WTC11 (cell line): ENCODE results near the gene CDK2AP2. TPM values are rescaled to one million over a fixed set of nuclear protein-coding genes. Genes with fewer than 3 reads are reported as not detected.

Source experiments
- ATAC-seq: fragments of 200-7000 bp; cut with Tn5 transposase; 2 replicates; pipeline ENCODE4 v1.10.0; 2021; ENCODE audit warnings: mild to moderate bottlenecking, moderate library complexity
- CTCF ChIA-PET: fragments of 300-600 bp; sonication (Branson Sonifier 250); formaldehyde crosslinking; loops from one replicate; lab custom pipeline; 2021; ENCODE audit warnings: antibody characterized with exemption; lab: Charles Lee
- POLR2A ChIA-PET: fragments of 350-600 bp; sonication (Branson Sonifier 250); formaldehyde crosslinking; loops from one replicate; lab custom pipeline; 2021; ENCODE audit warnings: antibody characterized with exemption; lab: Charles Lee
- DNase-seq: peaks from one replicate; pipeline ENCODE4 v3.0.0; 2021; ENCODE audit warnings: low spot score
- H3K27ac Mint-ChIP-seq: 2 replicates; pipeline ENCODE4 v1.8.0; 2021; ENCODE audit warnings: mixed read lengths
- H3K27me3 Mint-ChIP-seq: 2 replicates; pipeline ENCODE4 v1.8.0; 2021; ENCODE audit warnings: low read depth, mild to moderate bottlenecking, moderate library complexity, mixed read lengths
- H3K36me3 Mint-ChIP-seq: 2 replicates; pipeline ENCODE4 v1.8.0; 2021; ENCODE audit warnings: mixed read lengths
- H3K4me1 Mint-ChIP-seq: 2 replicates; pipeline ENCODE4 v1.8.0; 2022; ENCODE audit warnings: mixed read lengths
- H3K4me3 Mint-ChIP-seq: 2 replicates; pipeline ENCODE4 v1.8.0; 2021; ENCODE audit warnings: mild to moderate bottlenecking, moderate library complexity, mixed read lengths
- H3K9me3 Mint-ChIP-seq: 2 replicates; pipeline ENCODE4 v1.8.0; 2021; ENCODE audit warnings: mixed read lengths
- AFF4 ChIP-seq: sonication (generic); formaldehyde crosslinking; IDR thresholded peaks from 2 replicates; pipeline ENCODE4 v1.8.1; 2023; ENCODE audit warnings: mild to moderate bottlenecking, missing genetic modification reagents, borderline replicate concordance
- AR ChIP-seq: fragments of 250-450 bp; sonication (Bioruptor Pico); IDR thresholded peaks from 2 replicates; pipeline ENCODE4 v1.9.0; 2021; ENCODE audit warnings: mild to moderate bottlenecking
- EMX1 ChIP-seq: fragments of 250-450 bp; sonication (Bioruptor Pico); IDR thresholded peaks from 2 replicates; pipeline ENCODE4 v1.8.0; 2021; ENCODE audit warnings: mild to moderate bottlenecking
- ESRRA ChIP-seq: sonication (generic); formaldehyde crosslinking; IDR thresholded peaks from 2 replicates; pipeline ENCODE4 v1.8.1; 2022; ENCODE audit warnings: mild to moderate bottlenecking, missing genetic modification reagents, borderline replicate concordance
- FOXJ3 ChIP-seq: sonication (generic); formaldehyde crosslinking; IDR thresholded peaks from 2 replicates; pipeline ENCODE4 v1.9.0; 2021; ENCODE audit warnings: missing genetic modification reagents, mild to moderate bottlenecking, borderline replicate concordance
- IRF2 ChIP-seq: sonication (generic); formaldehyde crosslinking; IDR thresholded peaks from 2 replicates; pipeline ENCODE4 v1.8.0; 2022; ENCODE audit warnings: low read depth, missing genetic modification reagents, borderline replicate concordance
- MYBL2 ChIP-seq: sonication (generic); formaldehyde crosslinking; IDR thresholded peaks from 2 replicates; pipeline ENCODE4 v1.8.1; 2023; ENCODE audit warnings: mild to moderate bottlenecking, moderate library complexity, missing genetic modification reagents
- NFATC4 ChIP-seq: fragments of 250-450 bp; sonication (Bioruptor Pico); IDR thresholded peaks from 2 replicates; pipeline ENCODE4 v1.9.0; 2021; ENCODE audit warnings: mild to moderate bottlenecking
- PRRX2 ChIP-seq: fragments of 250-450 bp; sonication (Bioruptor Pico); IDR thresholded peaks from 2 replicates; pipeline ENCODE4 v1.8.0; 2021; ENCODE audit warnings: mild to moderate bottlenecking
- STAT6 ChIP-seq: sonication (generic); formaldehyde crosslinking; conservative IDR thresholded peaks from 2 replicates; pipeline ENCODE4 v1.8.1; 2023; ENCODE audit warnings: mild to moderate bottlenecking, low read depth, missing genetic modification reagents, moderate library complexity
- TCF7 ChIP-seq: sonication (generic); formaldehyde crosslinking; IDR thresholded peaks from 2 replicates; pipeline ENCODE4 v1.8.0; 2022; ENCODE audit warnings: mild to moderate bottlenecking, low read depth, missing genetic modification reagents, moderate library complexity
- ZNF138 ChIP-seq: sonication (generic); formaldehyde crosslinking; conservative IDR thresholded peaks from 2 replicates; pipeline ENCODE4 v1.8.1; 2022; ENCODE audit warnings: mild to moderate bottlenecking, moderate library complexity, missing genetic modification reagents
- ZNF317 ChIP-seq: sonication (generic); formaldehyde crosslinking; IDR thresholded peaks from 2 replicates; pipeline ENCODE4 v1.8.1; 2023; ENCODE audit warnings: low read depth, mild to moderate bottlenecking, moderate library complexity, missing genetic modification reagents, borderline replicate concordance
- ZNF423 ChIP-seq: fragments of 250-450 bp; sonication (Bioruptor Pico); IDR thresholded peaks from 2 replicates; pipeline ENCODE4 v2.1.2; 2022; ENCODE audit warnings: mild to moderate bottlenecking, moderate library complexity
- total RNA-seq: library from RNA; stranded (reverse); gene quantifications from 3 replicates; pipeline ENCODE4 v1.2.3, GENCODE V29; 2021
- TF ChIP-seq, protein P1 (sequence below): fragments of 250-450 bp; sonication (Bioruptor Pico); IDR thresholded peaks from 2 replicates; pipeline ENCODE4 v1.9.0; 2021; ENCODE audit warnings: mild to moderate bottlenecking
- TF ChIP-seq, protein P2 (sequence below): sonication (generic); formaldehyde crosslinking; IDR thresholded peaks from 2 replicates; pipeline ENCODE4 v1.8.0; 2023; ENCODE audit warnings: missing genetic modification reagents
- TF ChIP-seq, protein P3 (sequence below): sonication (generic); formaldehyde crosslinking; IDR thresholded peaks from 2 replicates; pipeline ENCODE4 v1.8.1; 2023; ENCODE audit warnings: mild to moderate bottlenecking, missing genetic modification reagents
- TF ChIP-seq, protein P4 (sequence below): sonication (generic); formaldehyde crosslinking; IDR thresholded peaks from 2 replicates; pipeline ENCODE4 v1.8.1; 2022; ENCODE audit warnings: mild to moderate bottlenecking, moderate library complexity, missing genetic modification reagents
- TF ChIP-seq, protein P5 (sequence below): sonication (generic); formaldehyde crosslinking; IDR thresholded peaks from 2 replicates; pipeline ENCODE4 v1.8.1; 2023; ENCODE audit warnings: mild to moderate bottlenecking, missing genetic modification reagents, moderate library complexity

CDK2AP2 gene
- total RNA-seq, 1 experiment from 2014 or later = 53.1 TPM

- no peak for TF ChIP-seq AFF4 (CRISPR knock-in tag)
- TF ChIP-seq EMX1 = no peak
- no peak for TF ChIP-seq FOXJ3 (CRISPR knock-in tag)
- TF ChIP-seq MYBL2 (CRISPR knock-in tag) = no peak
- TF ChIP-seq, protein P1, sequence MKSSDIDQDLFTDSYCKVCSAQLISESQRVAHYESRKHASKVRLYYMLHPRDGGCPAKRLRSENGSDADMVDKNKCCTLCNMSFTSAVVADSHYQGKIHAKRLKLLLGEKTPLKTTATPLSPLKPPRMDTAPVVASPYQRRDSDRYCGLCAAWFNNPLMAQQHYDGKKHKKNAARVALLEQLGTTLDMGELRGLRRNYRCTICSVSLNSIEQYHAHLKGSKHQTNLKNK = no peak
- no peak for TF ChIP-seq STAT6 (CRISPR knock-in tag)
- no peak for TF ChIP-seq NFATC4
- no peak for TF ChIP-seq ESRRA (CRISPR knock-in tag)
These were observed 15.0 kb upstream of the CDK2AP2 start, which contains the start of gene CABP2 (continued) for GRCh38 chr11:67522844-67523555.

DNA sequence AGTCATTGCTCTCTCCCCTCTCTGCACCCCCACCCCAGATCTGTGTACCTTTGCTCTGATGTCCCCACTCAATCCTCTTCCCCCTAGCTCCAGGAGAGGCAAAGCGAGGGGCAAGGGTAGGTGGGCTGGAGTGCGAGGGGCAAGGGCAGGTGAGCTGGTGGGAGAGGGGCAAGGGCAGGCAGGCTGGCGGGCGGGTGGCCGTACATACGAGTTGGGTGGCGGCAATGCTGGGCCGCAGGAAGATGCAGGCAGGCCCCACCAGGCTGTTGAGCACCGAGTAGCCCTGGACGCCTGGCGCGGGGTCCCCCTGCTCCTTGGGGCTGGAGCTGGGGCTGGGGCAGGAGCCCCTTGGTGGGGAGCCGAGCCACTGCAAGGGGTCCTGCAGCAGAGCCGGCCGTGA, 14.4 kb upstream of the CDK2AP2 start:
- ChIA-PET POLR2A (no interaction called here), CTCF (interaction anchor here (1.0 to 1.1 kb wide), 3 partner anchors 23 to 107 kb away, joined by 3 to 4 read pairs (median 4); partner anchors contain the start of gene NUDT8)
- peaks cover 3% of the 10 kb centered on the region; the same call in 1 of the 2 replicates for H3K27me3 Mint-ChIP-seq
- peaks cover 12% of the 10 kb centered on the region for H3K9me3 Mint-ChIP-seq
- no peak for DNase-seq
- H3K27ac Mint-ChIP-seq = no peak overlapping the region
- no peak for ATAC-seq
- TF ChIP-seq, protein P2, sequence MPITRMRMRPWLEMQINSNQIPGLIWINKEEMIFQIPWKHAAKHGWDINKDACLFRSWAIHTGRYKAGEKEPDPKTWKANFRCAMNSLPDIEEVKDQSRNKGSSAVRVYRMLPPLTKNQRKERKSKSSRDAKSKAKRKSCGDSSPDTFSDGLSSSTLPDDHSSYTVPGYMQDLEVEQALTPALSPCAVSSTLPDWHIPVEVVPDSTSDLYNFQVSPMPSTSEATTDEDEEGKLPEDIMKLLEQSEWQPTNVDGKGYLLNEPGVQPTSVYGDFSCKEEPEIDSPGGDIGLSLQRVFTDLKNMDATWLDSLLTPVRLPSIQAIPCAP = no peak
- TF ChIP-seq, protein P3, sequence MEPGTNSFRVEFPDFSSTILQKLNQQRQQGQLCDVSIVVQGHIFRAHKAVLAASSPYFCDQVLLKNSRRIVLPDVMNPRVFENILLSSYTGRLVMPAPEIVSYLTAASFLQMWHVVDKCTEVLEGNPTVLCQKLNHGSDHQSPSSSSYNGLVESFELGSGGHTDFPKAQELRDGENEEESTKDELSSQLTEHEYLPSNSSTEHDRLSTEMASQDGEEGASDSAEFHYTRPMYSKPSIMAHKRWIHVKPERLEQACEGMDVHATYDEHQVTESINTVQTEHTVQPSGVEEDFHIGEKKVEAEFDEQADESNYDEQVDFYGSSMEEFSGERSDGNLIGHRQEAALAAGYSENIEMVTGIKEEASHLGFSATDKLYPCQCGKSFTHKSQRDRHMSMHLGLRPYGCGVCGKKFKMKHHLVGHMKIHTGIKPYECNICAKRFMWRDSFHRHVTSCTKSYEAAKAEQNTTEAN = no peak
- TF ChIP-seq IRF2 (CRISPR knock-in tag) = no peak
- TF ChIP-seq ZNF317 (CRISPR knock-in tag) = no peak
- no peak for TF ChIP-seq TCF7 (CRISPR knock-in tag)
- TF ChIP-seq, all 79 proteins: peak for 0
- Mint-ChIP-seq H3K4me1 (no peaks in the 10 kb centered on the region), H3K36me3 (no peaks in the 10 kb centered on the region), H3K4me3 (no peak overlapping the region)

- ATAC-seq (no peak), DNase-seq (no peak)
- no peak overlapping the region for H3K27ac Mint-ChIP-seq
- H3K4me3 Mint-ChIP-seq = no peak overlapping the region
- no peaks in the 10 kb centered on the region for H3K4me1 Mint-ChIP-seq
- H3K9me3 Mint-ChIP-seq = peaks cover 8% of the 10 kb centered on the region
- POLR2A ChIA-PET = no interaction called here
- H3K36me3 Mint-ChIP-seq = no peaks in the 10 kb centered on the region
- CTCF ChIA-PET = interaction anchor here (1.0 to 1.1 kb wide), 3 partner anchors 23 to 107 kb away, joined by 3 to 4 read pairs (median 4); partner anchors contain the start of gene NUDT8
- H3K27me3 Mint-ChIP-seq = no peaks in the 10 kb centered on the region; the same call in 1 of the 2 replicates
- TF ChIP-seq ZNF138 (CRISPR knock-in tag) = no peak
- TF ChIP-seq, protein P4, sequence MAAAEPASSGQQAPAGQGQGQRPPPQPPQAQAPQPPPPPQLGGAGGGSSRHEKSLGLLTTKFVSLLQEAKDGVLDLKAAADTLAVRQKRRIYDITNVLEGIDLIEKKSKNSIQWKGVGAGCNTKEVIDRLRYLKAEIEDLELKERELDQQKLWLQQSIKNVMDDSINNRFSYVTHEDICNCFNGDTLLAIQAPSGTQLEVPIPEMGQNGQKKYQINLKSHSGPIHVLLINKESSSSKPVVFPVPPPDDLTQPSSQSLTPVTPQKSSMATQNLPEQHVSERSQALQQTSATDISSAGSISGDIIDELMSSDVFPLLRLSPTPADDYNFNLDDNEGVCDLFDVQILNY (CRISPR knock-in tag) = no peak
- TF ChIP-seq ZNF423 (CRISPR knock-in tag) = no peak
- TF ChIP-seq PRRX2 (CRISPR knock-in tag) = no peak
- TF ChIP-seq, protein P5, sequence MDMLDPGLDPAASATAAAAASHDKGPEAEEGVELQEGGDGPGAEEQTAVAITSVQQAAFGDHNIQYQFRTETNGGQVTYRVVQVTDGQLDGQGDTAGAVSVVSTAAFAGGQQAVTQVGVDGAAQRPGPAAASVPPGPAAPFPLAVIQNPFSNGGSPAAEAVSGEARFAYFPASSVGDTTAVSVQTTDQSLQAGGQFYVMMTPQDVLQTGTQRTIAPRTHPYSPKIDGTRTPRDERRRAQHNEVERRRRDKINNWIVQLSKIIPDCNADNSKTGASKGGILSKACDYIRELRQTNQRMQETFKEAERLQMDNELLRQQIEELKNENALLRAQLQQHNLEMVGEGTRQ (CRISPR knock-in tag) = no peak
- no peak for TF ChIP-seq AR (CRISPR knock-in tag)
These were observed 14.0 kb upstream of the CDK2AP2 start for GRCh38 chr11:67521924-67522323.
